ENCODE measurements around the gene PRKCE. TPM values are rescaled to one million over a fixed set of nuclear protein-coding genes. Genes with fewer than 3 reads are reported as not detected.

PRKCE gene
- total RNA-seq, 4 donors from 2014 or later = 5.9 to 21.2 (median 18.5) TPM

- Histone ChIP-seq H3K36me3 (peaks cover 0 to 7% of the 10 kb centered on the region in 2 donors), H3K27me3 (no peaks in the 10 kb centered on the region), H3K9me3 (no peaks in the 10 kb centered on the region), H3K4me1 (peaks cover 30 to 74% (median 45%) of the 10 kb centered on the region in 3 donors), H3K4me3 (no peak overlapping the region), H3K27ac (peak overlapping the region; percentile 10 to 79 (median 72))
- peak; percentile 79 for ATAC-seq
- TF ChIP-seq POLR2AphosphoS5 (IDR thresholded peaks at IDR 0.05) (peak; percentile 86), EP300 (IDR thresholded peaks at IDR 0.05) (no peak)
- WGBS, 2 donors (ENCODE audit: low coverage in 1 of 2) = 23 to 30% methylated on average over 13 of the region's 21 CpGs
These were observed 231.5 kb downstream of the PRKCE start for GRCh38 chr2:45882707-45883602.

- WGBS, 2 donors (ENCODE audit: low coverage in 1 of 2) = 63% methylated on average over 3 of the region's 3 CpGs; no CpG with 5 or more reads in 1 of the 2 donors
- Histone ChIP-seq H3K27ac (peak overlapping the region in 3 of 4 donors; percentile 18 to 79 (median 74)), H3K27me3 (no peaks in the 10 kb centered on the region), H3K36me3 (peaks cover 0 to 5% of the 10 kb centered on the region in 2 donors), H3K9me3 (no peaks in the 10 kb centered on the region), H3K4me1 (peaks cover 30 to 80% (median 48%) of the 10 kb centered on the region in 3 donors), H3K4me3 (no peak overlapping the region)
- no peak for ATAC-seq
- TF ChIP-seq, protein P1, sequence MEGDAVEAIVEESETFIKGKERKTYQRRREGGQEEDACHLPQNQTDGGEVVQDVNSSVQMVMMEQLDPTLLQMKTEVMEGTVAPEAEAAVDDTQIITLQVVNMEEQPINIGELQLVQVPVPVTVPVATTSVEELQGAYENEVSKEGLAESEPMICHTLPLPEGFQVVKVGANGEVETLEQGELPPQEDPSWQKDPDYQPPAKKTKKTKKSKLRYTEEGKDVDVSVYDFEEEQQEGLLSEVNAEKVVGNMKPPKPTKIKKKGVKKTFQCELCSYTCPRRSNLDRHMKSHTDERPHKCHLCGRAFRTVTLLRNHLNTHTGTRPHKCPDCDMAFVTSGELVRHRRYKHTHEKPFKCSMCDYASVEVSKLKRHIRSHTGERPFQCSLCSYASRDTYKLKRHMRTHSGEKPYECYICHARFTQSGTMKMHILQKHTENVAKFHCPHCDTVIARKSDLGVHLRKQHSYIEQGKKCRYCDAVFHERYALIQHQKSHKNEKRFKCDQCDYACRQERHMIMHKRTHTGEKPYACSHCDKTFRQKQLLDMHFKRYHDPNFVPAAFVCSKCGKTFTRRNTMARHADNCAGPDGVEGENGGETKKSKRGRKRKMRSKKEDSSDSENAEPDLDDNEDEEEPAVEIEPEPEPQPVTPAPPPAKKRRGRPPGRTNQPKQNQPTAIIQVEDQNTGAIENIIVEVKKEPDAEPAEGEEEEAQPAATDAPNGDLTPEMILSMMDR (IDR thresholded peaks at IDR 0.05) = no peak
- no peak for TF ChIP-seq POLR2A (IDR thresholded peaks at IDR 0.05)
- no peak for TF ChIP-seq POLR2AphosphoS5 (IDR thresholded peaks at IDR 0.05)
- TF ChIP-seq EP300 (IDR thresholded peaks at IDR 0.05) = no peak
These were observed 232.1 kb downstream of the PRKCE start for GRCh38 chr2:45883603-45884000.

DNA sequence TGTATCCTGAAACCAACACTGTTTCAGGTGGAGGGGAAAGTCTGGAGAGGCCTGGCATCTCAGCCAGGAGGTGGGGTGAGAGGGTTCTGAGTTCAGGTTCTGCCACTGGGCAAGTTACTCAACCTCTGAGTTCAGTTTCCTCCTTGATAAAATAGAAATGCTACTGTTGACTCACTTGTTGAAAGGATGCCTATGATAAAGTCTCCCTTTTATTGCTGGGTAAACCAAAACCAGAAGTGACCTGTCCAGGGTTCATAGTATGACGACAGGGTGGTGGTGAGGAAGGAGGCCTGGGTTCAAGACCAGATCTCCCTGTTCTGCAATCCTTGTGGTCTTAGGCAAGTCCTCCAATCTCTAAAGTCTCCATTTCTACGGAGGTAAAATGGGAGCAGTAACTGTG lies 232.7 kb downstream of the PRKCE start:
- Histone ChIP-seq H3K36me3 (peaks cover 0 to 4% of the 10 kb centered on the region in 2 donors), H3K27me3 (no peaks in the 10 kb centered on the region), H3K4me1 (peaks cover 30 to 86% (median 50%) of the 10 kb centered on the region in 3 donors), H3K4me3 (no peak overlapping the region), H3K9me3 (no peaks in the 10 kb centered on the region), H3K27ac (peak overlapping the region; percentile 57 to 80 (median 76))
- no peak for TF ChIP-seq POLR2A (IDR thresholded peaks at IDR 0.05)
- TF ChIP-seq EP300 (IDR thresholded peaks at IDR 0.05) = no peak
- TF ChIP-seq, protein P1 (IDR thresholded peaks at IDR 0.05) = no peak
- no peak for TF ChIP-seq POLR2AphosphoS5 (IDR thresholded peaks at IDR 0.05)
- WGBS, 2 donors (ENCODE audit: low coverage in 1 of 2) = no CpG with 5 or more reads among the region's 2 CpGs
- ATAC-seq = no peak

DNA sequence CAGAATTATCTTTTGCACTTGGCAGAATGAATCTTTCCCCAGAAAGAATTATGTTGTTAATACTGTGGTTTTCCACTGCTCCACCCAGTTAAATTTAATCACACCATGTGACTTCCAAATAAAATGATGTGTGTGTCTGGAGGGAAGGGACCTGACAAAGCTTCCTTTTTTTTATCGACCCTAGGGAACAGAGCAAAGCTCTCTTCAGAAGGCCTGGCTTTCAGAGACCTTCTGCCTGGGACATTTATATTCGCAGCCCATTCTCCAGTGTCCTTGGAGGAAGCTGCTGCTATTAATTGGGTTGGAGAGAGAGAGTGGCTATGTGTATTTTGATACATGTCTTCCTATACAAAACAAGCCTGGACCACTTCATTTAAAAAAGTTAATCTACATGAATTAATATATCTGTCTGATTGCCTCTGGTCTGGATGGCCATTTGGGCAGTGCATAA lies 233.7 kb downstream of the PRKCE start:
- peak overlapping the region; percentile 63 to 80 (median 76) for H3K27ac ChIP-seq
- peaks cover 30 to 95% (median 50%) of the 10 kb centered on the region in 3 donors for H3K4me1 ChIP-seq
- 0% methylated on average over 1 to 2 of the region's 2 CpGs for WGBS, 2 donors (ENCODE audit: low coverage in 1 of 2)
- no peak overlapping the region for H3K4me3 ChIP-seq
- H3K36me3 ChIP-seq = no peaks in the 10 kb centered on the region
- TF ChIP-seq EP300 (IDR thresholded peaks at IDR 0.05) = no peak
- H3K27me3 ChIP-seq = no peaks in the 10 kb centered on the region
- peak; percentile 46 for ATAC-seq
- no peaks in the 10 kb centered on the region for H3K9me3 ChIP-seq

- WGBS, 2 donors (ENCODE audit: low coverage in 1 of 2) = 37 to 52% methylated on average over 3 of the region's 3 CpGs
- Histone ChIP-seq H3K27ac (peak overlapping the region in 3 of 4 donors; percentile 63 to 79 (median 74)), H3K4me1 (peaks cover 30 to 97% (median 55%) of the 10 kb centered on the region in 3 donors), H3K27me3 (no peaks in the 10 kb centered on the region), H3K9me3 (no peaks in the 10 kb centered on the region), H3K36me3 (no peaks in the 10 kb centered on the region), H3K4me3 (no peak overlapping the region)
- TF ChIP-seq POLR2A (IDR thresholded peaks at IDR 0.05) = no peak
- TF ChIP-seq EP300 (IDR thresholded peaks at IDR 0.05) = no peak
- TF ChIP-seq POLR2AphosphoS5 (IDR thresholded peaks at IDR 0.05) = no peak
- TF ChIP-seq, protein P1 (IDR thresholded peaks at IDR 0.05) = no peak
- ATAC-seq = no peak
These were observed 234.7 kb downstream of the PRKCE start for GRCh38 chr2:45886171-45886663.
